Neuron (in vitro differentiated cells): Measurements from ENCODE around the gene HECTD4.

ENCODE experiments used
- H2AFZ ChIP-seq: one replicate; pipeline ENCODE4 v1.6.1; 2013; ENCODE audit warnings: low read depth, mild to moderate bottlenecking, inconsistent platforms, low read length, moderate library complexity
- H3K27me3 ChIP-seq: one replicate; pipeline ENCODE4 v1.6.1; 2013; ENCODE audit warnings: low read length; ENCODE audit not compliant: insufficient read depth
- H3K36me3 ChIP-seq: one replicate; pipeline ENCODE4 v1.6.1; 2013; ENCODE audit warnings: low read length; ENCODE audit not compliant: insufficient read depth
- H3K4me1 ChIP-seq: one replicate; pipeline ENCODE4 v1.6.1; 2013; ENCODE audit warnings: low read length; ENCODE audit not compliant: insufficient read depth
- H3K4me3 ChIP-seq: 2 replicates; pipeline ENCODE4 v1.5.1; 2013; ENCODE audit warnings: mild to moderate bottlenecking, low read length, moderate library complexity
- H3K9me3 ChIP-seq: one replicate; pipeline ENCODE4 v1.6.1; 2013; ENCODE audit warnings: low read length

HECTD4 gene

DNA sequence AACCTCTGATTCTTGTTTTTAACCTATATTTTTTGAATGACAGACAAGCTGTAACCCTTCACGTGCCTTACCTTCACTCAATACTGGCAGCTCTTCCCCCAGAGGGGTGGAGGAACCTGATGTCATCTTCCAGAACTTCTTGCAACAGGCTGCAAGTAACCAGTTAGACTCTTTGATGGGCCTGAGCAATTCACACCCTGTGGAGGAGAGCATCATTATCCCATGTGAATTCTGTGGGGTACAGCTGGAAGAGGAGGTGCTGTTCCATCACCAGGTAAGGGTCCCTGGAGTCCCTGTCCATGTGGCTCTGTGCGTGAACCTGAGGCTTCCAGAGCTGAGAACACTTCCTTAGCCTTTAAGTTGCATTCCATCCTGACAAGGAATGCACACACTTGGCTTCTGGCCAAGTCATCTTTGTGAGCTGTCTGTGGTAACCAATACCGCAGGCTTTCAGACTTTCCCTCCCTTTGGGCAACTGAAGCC is 234.2 kb downstream of the HECTD4 start:
- Histone ChIP-seq H3K27me3 (no peaks in the 10 kb centered on the region), H2AFZ (no peak overlapping the region), H3K4me3 (no peak overlapping the region), H3K4me1 (no peaks in the 10 kb centered on the region), H3K36me3 (peaks cover 82% of the 10 kb centered on the region), H3K9me3 (no peaks in the 10 kb centered on the region)

- Histone ChIP-seq H3K9me3 (no peaks in the 10 kb centered on the region), H3K36me3 (peaks cover 79% of the 10 kb centered on the region), H3K4me3 (no peak overlapping the region), H2AFZ (no peak overlapping the region), H3K27me3 (no peaks in the 10 kb centered on the region), H3K4me1 (no peaks in the 10 kb centered on the region)
These were observed 236.1 kb downstream of the HECTD4 start for GRCh38 chr12:112146123-112146522.

DNA sequence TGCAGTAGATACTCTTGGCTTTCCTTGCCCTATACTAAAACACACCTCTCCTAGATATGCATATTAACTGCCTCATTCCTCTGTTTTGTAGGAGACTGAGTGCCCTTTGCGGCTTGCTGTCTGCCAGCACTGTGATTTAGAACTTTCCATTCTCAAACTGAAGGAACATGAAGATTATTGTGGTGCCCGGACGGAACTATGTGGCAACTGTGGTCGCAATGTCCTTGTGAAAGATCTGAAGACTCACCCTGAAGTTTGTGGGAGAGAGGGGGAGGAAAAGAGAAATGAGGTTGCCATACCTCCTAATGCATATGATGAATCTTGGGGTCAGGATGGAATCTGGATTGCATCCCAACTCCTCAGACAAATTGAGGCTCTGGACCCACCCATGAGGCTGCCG is 241.5 kb downstream of the HECTD4 start:
- no peak overlapping the region for H3K4me3 ChIP-seq
- H3K9me3 ChIP-seq: no peaks in the 10 kb centered on the region
- H3K27me3 ChIP-seq: no peaks in the 10 kb centered on the region
- H3K36me3 ChIP-seq: peaks cover 76% of the 10 kb centered on the region
- H2AFZ ChIP-seq: no peak overlapping the region
- H3K4me1 ChIP-seq: no peaks in the 10 kb centered on the region

GRCh38 chr12:112134731-112135130 is 247.5 kb downstream of the HECTD4 start:
- no peaks in the 10 kb centered on the region for H3K4me1 ChIP-seq
- no peaks in the 10 kb centered on the region for H3K9me3 ChIP-seq
- no peak overlapping the region for H3K4me3 ChIP-seq
- no peak overlapping the region for H2AFZ ChIP-seq
- H3K27me3 ChIP-seq: no peaks in the 10 kb centered on the region
- peaks cover 57% of the 10 kb centered on the region for H3K36me3 ChIP-seq

- no peak overlapping the region for H3K4me3 ChIP-seq
- H3K4me1 ChIP-seq: no peaks in the 10 kb centered on the region
- H3K9me3 ChIP-seq: no peaks in the 10 kb centered on the region
- H3K27me3 ChIP-seq: no peaks in the 10 kb centered on the region
- H2AFZ ChIP-seq: no peak overlapping the region
- H3K36me3 ChIP-seq: peaks cover 49% of the 10 kb centered on the region
These were observed 248.8 kb downstream of the HECTD4 start for GRCh38 chr12:112133418-112133817.

- Histone ChIP-seq H2AFZ (no peak overlapping the region), H3K4me1 (no peaks in the 10 kb centered on the region), H3K9me3 (no peaks in the 10 kb centered on the region), H3K4me3 (no peak overlapping the region), H3K27me3 (no peaks in the 10 kb centered on the region), H3K36me3 (peaks cover 41% of the 10 kb centered on the region)
These were observed 250.5 kb downstream of the HECTD4 start for GRCh38 chr12:112131686-112132085.

DNA sequence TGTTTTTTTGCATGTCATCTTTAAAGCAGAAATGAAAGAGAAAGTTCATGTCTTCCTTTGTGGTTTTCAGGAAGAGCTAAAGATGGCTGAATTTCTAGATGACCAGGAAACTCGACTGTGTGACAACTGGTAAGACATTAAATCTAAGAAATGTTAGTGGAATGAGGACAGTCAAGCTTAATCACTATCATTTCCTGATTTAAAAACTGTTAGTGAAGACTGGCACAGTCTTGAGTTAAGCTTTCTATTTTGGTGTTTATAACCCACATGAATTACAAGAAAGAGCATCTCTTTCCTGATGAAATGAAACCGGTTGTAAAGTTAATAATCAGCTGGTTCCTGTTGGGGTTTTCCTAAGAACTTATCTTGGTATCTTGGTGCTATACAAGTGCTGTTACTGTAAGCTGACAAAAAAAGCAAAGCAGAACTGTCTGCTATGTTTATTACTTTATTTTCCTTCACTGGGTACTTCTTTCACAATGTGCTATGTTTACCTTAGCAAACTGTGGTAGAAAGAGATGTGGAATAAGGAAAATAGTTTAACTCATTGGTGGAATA is 251.7 kb downstream of the HECTD4 start:
- Histone ChIP-seq H3K4me1 (peaks cover 7% of the 10 kb centered on the region), H2AFZ (no peak overlapping the region), H3K36me3 (peaks cover 33% of the 10 kb centered on the region), H3K9me3 (no peaks in the 10 kb centered on the region), H3K27me3 (no peaks in the 10 kb centered on the region), H3K4me3 (no peak overlapping the region)

GRCh38 chr12:112126911-112127310 is 255.3 kb downstream of the HECTD4 start:
- no peak overlapping the region for H2AFZ ChIP-seq
- no peaks in the 10 kb centered on the region for H3K9me3 ChIP-seq
- H3K36me3 ChIP-seq: peaks cover 12% of the 10 kb centered on the region
- H3K4me1 ChIP-seq: peaks cover 7% of the 10 kb centered on the region
- no peaks in the 10 kb centered on the region for H3K27me3 ChIP-seq
- peak overlapping the region; percentile 83 for H3K4me3 ChIP-seq

DNA sequence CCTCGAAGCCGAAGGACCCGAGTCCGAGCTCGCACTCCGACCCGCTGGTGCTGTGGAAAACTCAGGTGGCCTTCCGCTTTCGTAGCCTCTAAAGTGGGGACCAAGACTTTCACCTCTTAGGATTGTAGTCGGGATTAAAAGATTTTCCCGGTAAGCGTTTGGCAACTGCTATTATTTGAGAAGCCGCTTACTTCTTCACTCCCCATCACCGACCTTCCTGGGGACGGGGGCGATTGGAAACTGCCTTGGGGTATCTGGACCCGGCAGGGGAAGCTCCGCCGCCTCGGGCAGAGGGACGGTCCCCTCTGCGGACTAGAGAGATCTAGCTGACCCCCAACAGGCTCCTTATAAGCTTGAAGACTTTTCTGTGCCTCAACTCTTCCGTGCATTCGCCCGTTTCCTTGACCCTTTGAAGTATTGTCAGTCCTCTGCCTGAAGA is 256.2 kb downstream of the HECTD4 start:
- no peaks in the 10 kb centered on the region for H3K9me3 ChIP-seq
- peaks cover 7% of the 10 kb centered on the region for H3K4me1 ChIP-seq
- peak overlapping the region; percentile 83 for H3K4me3 ChIP-seq
- H2AFZ ChIP-seq: peak overlapping the region; percentile 49
- H3K36me3 ChIP-seq: peaks cover 12% of the 10 kb centered on the region
- H3K27me3 ChIP-seq: no peaks in the 10 kb centered on the region

- peak within 1 kb of the TSS; percentile 83 for H3K4me3 ChIP-seq
- H3K4me1 ChIP-seq: peaks cover 7% of the 10 kb centered on the region
- H3K9me3 ChIP-seq: no peaks in the 10 kb centered on the region
- H2AFZ ChIP-seq: peak within 1 kb of the TSS; percentile 49
- no peaks in the 10 kb centered on the region for H3K27me3 ChIP-seq
- peaks cover 6% of the 10 kb centered on the region for H3K36me3 ChIP-seq
These were observed 256.8 kb downstream of the HECTD4 start, which contains the start of gene TRAFD1 for GRCh38 chr12:112125250-112125999. TSS of gene TRAFD1 (plus strand) at chr12:112125560. CDS start at chr12:112130523, 4,963 bp downstream.

DNA sequence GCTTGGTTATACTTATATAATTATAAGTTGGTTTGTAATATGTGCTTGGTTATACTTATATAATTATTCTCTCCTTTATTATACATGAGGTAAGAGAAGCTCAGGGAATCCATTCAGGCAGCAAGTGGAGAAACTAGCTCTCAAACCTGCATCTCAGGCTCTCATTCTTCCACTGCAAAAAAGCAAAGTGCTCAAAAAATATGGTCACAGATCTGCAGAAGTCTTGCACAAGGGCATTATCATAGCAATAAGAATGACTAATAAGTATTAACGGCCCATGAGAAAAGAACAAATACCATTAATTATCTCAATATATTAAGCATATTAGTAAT is 257.3 kb downstream of the HECTD4 start:
- no peaks in the 10 kb centered on the region for H3K27me3 ChIP-seq
- H3K4me1 ChIP-seq: peaks cover 7% of the 10 kb centered on the region
- H3K9me3 ChIP-seq: no peaks in the 10 kb centered on the region
- peaks cover 3% of the 10 kb centered on the region for H3K36me3 ChIP-seq
- no peak overlapping the region for H2AFZ ChIP-seq
- peak overlapping the region; percentile 83 for H3K4me3 ChIP-seq

DNA sequence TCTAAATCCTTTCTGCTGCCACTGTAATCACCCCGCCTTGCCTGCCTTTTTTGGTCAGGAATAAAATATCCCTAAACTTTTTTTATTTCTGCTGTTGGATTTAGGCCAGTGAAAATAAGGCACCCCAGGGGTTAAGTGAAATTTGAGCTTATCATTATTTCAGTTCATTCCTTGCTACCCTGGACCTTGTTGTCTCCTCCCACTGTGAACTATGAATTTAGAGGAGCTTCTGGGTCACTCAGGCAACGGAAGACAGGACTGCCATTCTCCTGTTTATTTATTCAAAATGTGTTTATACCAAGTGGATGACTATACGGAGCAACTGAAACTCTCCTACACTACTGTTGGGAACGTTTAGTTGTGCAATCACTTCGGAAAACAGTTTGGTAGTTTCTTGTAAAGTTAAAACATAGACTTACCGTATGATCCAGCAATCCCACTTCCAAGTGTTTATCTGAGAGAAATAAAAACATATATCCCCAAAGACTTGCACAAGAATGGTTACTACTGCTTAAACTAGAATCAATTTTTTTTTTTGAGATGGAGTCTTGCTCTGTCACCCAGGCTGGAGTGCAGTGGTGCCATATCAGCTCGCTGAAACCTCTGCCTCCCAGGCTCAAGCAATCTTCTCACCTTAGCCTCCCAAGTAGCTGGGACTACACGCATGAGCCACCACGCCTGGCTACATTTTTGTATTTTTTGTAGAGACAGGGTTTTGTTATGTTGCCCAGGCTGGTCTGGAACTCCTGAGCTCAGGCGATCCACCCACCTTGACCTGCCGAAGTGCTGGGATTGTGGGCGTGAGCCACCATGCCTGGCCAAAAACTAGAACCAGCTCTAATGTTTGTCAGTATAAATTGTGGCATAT is 259.2 kb downstream of the HECTD4 start:
- Histone ChIP-seq H3K4me3 (no peak overlapping the region), H3K27me3 (no peaks in the 10 kb centered on the region), H3K36me3 (no peaks in the 10 kb centered on the region), H3K9me3 (no peaks in the 10 kb centered on the region), H2AFZ (no peak overlapping the region), H3K4me1 (peaks cover 7% of the 10 kb centered on the region)
